NT2/D1 (cell line): ENCODE measurements around the gene CTNNA2.

Experiments
- SUZ12 ChIP-seq: IDR thresholded peaks from 2 replicates; pipeline ENCODE4 v1.6.1; 2011; ENCODE audit not compliant: insufficient read length, insufficient read depth; ENCODE audit errors: extremely low read depth
- YY1 ChIP-seq: IDR thresholded peaks from 2 replicates; pipeline ENCODE4 v1.6.1; 2011; ENCODE audit not compliant: insufficient read length, insufficient read depth

DNA sequence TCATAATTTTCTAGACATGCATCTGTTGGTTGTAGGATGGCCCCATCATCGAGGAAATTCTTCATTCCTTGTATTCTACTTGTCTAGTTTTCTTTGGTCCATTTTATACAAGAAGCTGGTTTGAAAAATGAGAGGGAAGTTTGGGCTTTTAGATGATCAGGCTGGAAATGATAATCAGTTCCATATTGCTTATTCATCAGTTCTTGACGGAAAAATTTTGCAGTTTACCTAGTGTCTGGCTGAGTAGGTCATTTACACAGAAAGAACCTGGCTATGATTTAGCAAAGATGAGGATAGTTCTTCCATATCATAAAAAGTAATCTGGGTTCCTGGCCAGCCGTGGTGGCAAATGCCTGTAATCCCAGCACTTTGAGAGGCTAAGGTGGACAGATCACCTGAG is 416.8 kb downstream of the CTNNA2 start:
- no peak for TF ChIP-seq YY1
- no peak for TF ChIP-seq SUZ12
